ENCODE results near the gene VSIG10L2. TPM values are rescaled to one million over a fixed set of nuclear protein-coding genes. Genes with fewer than 3 reads are reported as not detected.

The VSIG10L2 gene
- total RNA-seq, 1 experiment from 2014 or later = not detected

GRCh38 chr11:125926682-125927081 lies 19.2 kb upstream of the VSIG10L2 start:
- H3K27ac Mint-ChIP-seq (ENCODE audit: unreplicated experiment) = no peak overlapping the region
- intact Hi-C loops (cut with micrococcal nuclease; ENCODE audit: unreplicated experiment) = no loop called here
- H3K9me3 Mint-ChIP-seq (ENCODE audit: unreplicated experiment) = no peaks in the 10 kb centered on the region
- no peak overlapping the region for H3K4me3 Mint-ChIP-seq (ENCODE audit: unreplicated experiment)
- TF ChIP-seq CTCF (IDR thresholded peaks at IDR 0.05; ENCODE audit: insufficient read depth in 1 of 2, low read depth in 1 of 2, low read length in 1 of 2, severe bottlenecking in 1 of 2, unreplicated experiment in 1 of 2) = no peak
- peaks cover 18% of the 10 kb centered on the region for H3K27me3 Mint-ChIP-seq (ENCODE audit: insufficient read depth, unreplicated experiment)
- no peaks in the 10 kb centered on the region for H3K4me1 ChIP-seq
- no peaks in the 10 kb centered on the region for H3K27me3 ChIP-seq (replicated peaks; ENCODE audit: control insufficient read depth, insufficient read depth, low read length)
- no TSS peak for BruUV-seq (replicated peaks)
- no peak overlapping the region for H3K4me3 ChIP-seq (ENCODE audit: low read depth, low read length)
- H3K36me3 Mint-ChIP-seq (ENCODE audit: insufficient read depth, unreplicated experiment) = no peaks in the 10 kb centered on the region
- H3K9me3 ChIP-seq = no peaks in the 10 kb centered on the region
- no peak for DNase-seq
- H3K36me3 ChIP-seq (ENCODE audit: control insufficient read depth, insufficient read depth, low read length) = no peaks in the 10 kb centered on the region
- no peaks in the 10 kb centered on the region for H3K4me1 Mint-ChIP-seq (ENCODE audit: low read depth, unreplicated experiment)
- POLR2A ChIA-PET = no interaction called here
- CTCF ChIA-PET = no interaction called here

- ChIA-PET POLR2A (no interaction called here), CTCF (no interaction called here)
- no peak overlapping the region for H3K4me3 Mint-ChIP-seq (ENCODE audit: unreplicated experiment)
- H3K4me1 Mint-ChIP-seq (ENCODE audit: low read depth, unreplicated experiment) = no peaks in the 10 kb centered on the region
- H3K27ac Mint-ChIP-seq (ENCODE audit: unreplicated experiment) = no peak overlapping the region
- intact Hi-C loops (cut with micrococcal nuclease; ENCODE audit: unreplicated experiment) = no loop called here
- Histone ChIP-seq H3K36me3 (ENCODE audit: control insufficient read depth, insufficient read depth, low read length) (no peaks in the 10 kb centered on the region), H3K4me3 (ENCODE audit: low read depth, low read length) (no peak overlapping the region), H3K9me3 (no peaks in the 10 kb centered on the region), H3K4me1 (no peaks in the 10 kb centered on the region), H3K27me3 (replicated peaks; ENCODE audit: control insufficient read depth, insufficient read depth, low read length) (no peaks in the 10 kb centered on the region)
- no peak for DNase-seq
- H3K27me3 Mint-ChIP-seq (ENCODE audit: insufficient read depth, unreplicated experiment) = peaks cover 15% of the 10 kb centered on the region
- no TSS peak for BruUV-seq (replicated peaks)
- no peaks in the 10 kb centered on the region for H3K9me3 Mint-ChIP-seq (ENCODE audit: unreplicated experiment)
- TF ChIP-seq CTCF (IDR thresholded peaks at IDR 0.05; ENCODE audit: insufficient read depth in 1 of 2, low read depth in 1 of 2, low read length in 1 of 2, severe bottlenecking in 1 of 2, unreplicated experiment in 1 of 2) = no peak
- H3K36me3 Mint-ChIP-seq (ENCODE audit: insufficient read depth, unreplicated experiment) = no peaks in the 10 kb centered on the region
Measured at GRCh38 chr11:125929445-125930075, 16.3 kb upstream of the VSIG10L2 start.

- Mint-ChIP-seq H3K36me3 (ENCODE audit: insufficient read depth, unreplicated experiment) (no peaks in the 10 kb centered on the region), H3K4me1 (ENCODE audit: low read depth, unreplicated experiment) (no peaks in the 10 kb centered on the region), H3K4me3 (ENCODE audit: unreplicated experiment) (no peak overlapping the region), H3K9me3 (ENCODE audit: unreplicated experiment) (no peaks in the 10 kb centered on the region), H3K27ac (ENCODE audit: unreplicated experiment) (no peak overlapping the region), H3K27me3 (ENCODE audit: insufficient read depth, unreplicated experiment) (peaks cover 15% of the 10 kb centered on the region)
- H3K4me3 ChIP-seq (ENCODE audit: low read depth, low read length) = no peak overlapping the region
- CTCF ChIA-PET = no interaction called here
- no peak for DNase-seq
- BruUV-seq (replicated peaks) = no TSS peak
- POLR2A ChIA-PET = no interaction called here
- no peaks in the 10 kb centered on the region for H3K9me3 ChIP-seq
- no peak for TF ChIP-seq CTCF (IDR thresholded peaks at IDR 0.05; ENCODE audit: insufficient read depth in 1 of 2, low read depth in 1 of 2, low read length in 1 of 2, severe bottlenecking in 1 of 2, unreplicated experiment in 1 of 2)
- H3K4me1 ChIP-seq = no peaks in the 10 kb centered on the region
- H3K27me3 ChIP-seq (replicated peaks; ENCODE audit: control insufficient read depth, insufficient read depth, low read length) = no peaks in the 10 kb centered on the region
- no peaks in the 10 kb centered on the region for H3K36me3 ChIP-seq (ENCODE audit: control insufficient read depth, insufficient read depth, low read length)
- intact Hi-C loops (cut with micrococcal nuclease; ENCODE audit: unreplicated experiment) = no loop called here
Measured at GRCh38 chr11:125930076-125930450, 15.8 kb upstream of the VSIG10L2 start.

All from Caco-2 (cell line).